Skin epidermis (tissue), 12 donors: ENCODE measurements around the gene GIMAP7.
"Not testable (repeated sequence)": the region's sequence is repeated elsewhere in the genome, so short reads cannot be mapped to it uniquely, and the experiment has no call there.

ENCODE experiments used
- H3K27ac ChIP-seq, 21 experiments: fragments of 200-600 bp; sonication (generic) in 11 of 21; one replicate each; pipeline ENCODE4 v1.5.0; 2020; ENCODE audit warnings: mild to moderate bottlenecking in 3 of 21, inconsistent platforms in 2 of 21, moderate library complexity in 2 of 21
- H3K4me3 ChIP-seq, 7 experiments: fragments of 200-600 bp; sonication (generic) in 2 of 7; one replicate each; pipeline ENCODE4 v1.5.0; 2020; ENCODE audit warnings: inconsistent platforms in 2 of 7, mild to moderate bottlenecking in 2 of 7, moderate library complexity in 1 of 7

GIMAP7 gene

DNA sequence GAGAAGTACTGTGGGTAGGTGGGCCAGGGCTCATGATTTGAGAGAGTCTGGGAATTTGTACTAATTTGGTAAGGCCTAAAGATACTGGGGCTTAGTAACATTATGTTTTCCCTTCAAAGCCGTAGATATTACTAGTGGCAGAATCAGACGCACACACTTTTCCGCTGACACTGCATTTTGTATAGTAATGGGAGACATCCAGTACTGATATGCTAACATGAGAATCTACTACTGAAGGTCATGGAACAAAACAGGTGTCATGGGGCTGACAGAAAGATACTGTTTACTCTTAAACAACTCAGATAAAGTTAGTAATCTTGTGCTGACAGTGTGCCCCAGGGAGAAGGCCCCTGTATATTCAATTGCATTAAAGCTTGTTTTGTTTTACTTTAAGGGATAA lies 11.1 kb upstream of the GIMAP7 start:
- Histone ChIP-seq H3K4me3 (no peak overlapping the region), H3K27ac (peak overlapping the region in 7 of 21 experiments; percentile 1 to 79 (median 28))

GRCh38 chr7:150507947-150508602 lies 6.6 kb upstream of the GIMAP7 start:
- Histone ChIP-seq H3K4me3 (no peak overlapping the region), H3K27ac (peak overlapping the region in 1 of 21 experiments; percentile 74)

DNA sequence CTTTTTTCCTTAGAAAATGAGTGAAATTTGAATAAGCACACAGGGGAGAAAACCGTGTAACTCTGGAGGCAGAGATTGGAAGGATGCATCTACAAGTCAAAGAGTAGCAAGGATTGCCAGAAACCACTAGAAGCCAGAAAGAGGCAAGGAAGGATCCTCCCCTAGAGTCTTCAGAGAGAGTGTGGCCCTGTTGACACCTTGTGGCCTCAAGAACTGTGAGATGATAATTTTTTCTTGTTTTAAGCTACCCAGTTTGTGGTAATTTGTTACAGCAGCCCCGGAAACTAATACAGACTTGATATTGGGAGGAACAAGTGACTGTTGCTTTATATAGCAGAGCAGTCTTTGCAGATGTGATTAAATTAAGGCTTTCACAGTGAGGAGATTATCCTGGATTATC lies 3.6 kb upstream of the GIMAP7 start:
- H3K27ac ChIP-seq: no peak overlapping the region
- no peak overlapping the region for H3K4me3 ChIP-seq

DNA sequence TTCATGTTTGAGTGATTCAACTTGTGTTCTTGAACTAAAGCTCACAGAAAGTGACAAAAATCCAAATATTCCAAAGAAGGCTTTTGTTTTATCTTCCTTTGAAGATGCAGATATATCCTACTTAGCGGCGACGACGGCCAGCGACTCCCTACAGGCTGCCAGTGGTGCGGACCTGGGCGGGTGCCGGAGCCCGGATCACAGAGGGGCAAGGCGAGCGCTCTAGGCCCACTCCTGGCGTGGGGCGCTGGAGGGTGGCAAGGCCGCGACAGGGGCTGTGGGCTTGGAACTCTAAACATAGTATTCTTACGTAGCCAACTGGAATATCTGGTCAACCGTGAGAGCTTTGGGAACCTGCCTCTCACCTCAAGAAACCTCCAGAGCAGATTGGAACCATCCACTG lies 914 bp upstream of the GIMAP7 start:
- peak overlapping the region in 18 of 21 experiments; percentile 52 to 95 (median 78) for H3K27ac ChIP-seq
- peak overlapping the region in 1 of 7 experiments; percentile 45 for H3K4me3 ChIP-seq

- Histone ChIP-seq H3K27ac (peak overlapping the region in 20 of 21 experiments; percentile 58 to 95 (median 78)), H3K4me3 (peak overlapping the region; percentile 31 to 54 (median 38))
Observed at GRCh38 chr7:150515248-150516147, 826 bp downstream of the GIMAP7 start.

DNA sequence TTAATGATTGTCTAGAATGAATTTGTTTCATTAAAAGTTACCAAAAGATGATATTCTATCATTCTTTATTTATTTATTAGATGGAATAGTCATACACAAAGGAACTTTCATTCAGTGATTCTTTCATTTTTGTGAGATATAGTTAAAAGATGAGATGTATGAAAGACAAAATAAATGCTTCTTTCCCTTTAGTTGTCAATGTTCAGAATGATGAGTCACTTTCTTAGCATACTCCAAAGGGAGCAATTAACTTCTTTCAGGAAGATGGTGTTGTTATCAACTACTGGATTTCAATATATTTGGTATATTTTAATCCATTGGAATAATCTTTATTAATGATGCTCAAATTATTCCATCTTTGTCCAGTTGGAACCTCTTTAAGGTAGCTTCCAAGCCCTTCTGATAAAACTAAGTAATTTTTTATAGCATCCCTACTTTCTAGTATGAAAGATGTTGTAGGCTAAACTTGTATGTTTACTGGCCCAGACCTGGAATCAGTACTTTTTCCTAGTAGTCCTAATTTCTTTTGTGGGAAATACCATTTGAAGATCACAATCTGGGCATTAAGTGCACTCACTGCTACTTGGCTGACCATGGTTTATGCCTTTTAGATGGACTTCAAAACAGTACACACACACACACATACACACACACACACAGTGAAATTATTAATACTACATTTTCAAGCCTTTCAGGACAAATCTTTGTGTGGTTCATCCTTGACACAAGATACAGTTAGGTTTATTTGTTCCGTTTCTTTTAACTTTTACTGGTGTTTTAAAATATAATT lies 2.5 kb downstream of the GIMAP7 start:
- peak overlapping the region in 17 of 21 experiments; percentile 31 to 95 (median 78) for H3K27ac ChIP-seq
- H3K4me3 ChIP-seq: peak overlapping the region; percentile 2 to 54 (median 38)

DNA sequence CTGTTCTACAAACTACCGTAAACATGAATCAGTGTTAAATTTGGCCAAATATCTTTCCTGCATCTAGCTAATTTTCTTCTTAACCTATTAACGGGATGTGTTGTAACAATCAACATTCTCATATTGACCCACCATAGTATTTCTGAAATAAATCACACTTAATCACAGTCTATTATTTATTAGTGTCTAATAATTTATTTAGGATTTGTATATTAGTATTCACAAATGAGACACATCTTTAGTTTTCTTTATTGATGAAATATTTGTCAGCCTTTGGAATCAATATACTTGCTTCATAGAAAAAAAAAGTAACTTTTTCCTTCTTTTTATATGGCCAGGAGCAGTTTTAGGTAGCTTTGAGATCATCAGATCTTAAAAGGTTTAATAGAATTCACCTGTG lies 4.6 kb downstream of the GIMAP7 start:
- peak overlapping the region in 6 of 7 experiments; percentile 2 to 54 (median 19) for H3K4me3 ChIP-seq
- peak overlapping the region in 13 of 21 experiments; percentile 2 to 95 (median 65) for H3K27ac ChIP-seq

GRCh38 chr7:150520145-150520544 lies 5.5 kb downstream of the GIMAP7 start:
- Histone ChIP-seq H3K4me3 (peak overlapping the region in 5 of 7 experiments; percentile 1 to 54 (median 6)), H3K27ac (peak overlapping the region in 14 of 21 experiments; percentile 2 to 94 (median 46))

- not testable (repeated sequence) for H3K27ac ChIP-seq
Observed at GRCh38 chr7:150522931-150523330, 8.3 kb downstream of the GIMAP7 start.

GRCh38 chr7:150524018-150524417 lies 9.3 kb downstream of the GIMAP7 start:
- no peak overlapping the region for H3K4me3 ChIP-seq
- no peak overlapping the region for H3K27ac ChIP-seq

More at GRCh38 chr7:150522931-150523330, 8.3 kb downstream of the GIMAP7 start:
- not testable (repeated sequence) for H3K4me3 ChIP-seq

DNA sequence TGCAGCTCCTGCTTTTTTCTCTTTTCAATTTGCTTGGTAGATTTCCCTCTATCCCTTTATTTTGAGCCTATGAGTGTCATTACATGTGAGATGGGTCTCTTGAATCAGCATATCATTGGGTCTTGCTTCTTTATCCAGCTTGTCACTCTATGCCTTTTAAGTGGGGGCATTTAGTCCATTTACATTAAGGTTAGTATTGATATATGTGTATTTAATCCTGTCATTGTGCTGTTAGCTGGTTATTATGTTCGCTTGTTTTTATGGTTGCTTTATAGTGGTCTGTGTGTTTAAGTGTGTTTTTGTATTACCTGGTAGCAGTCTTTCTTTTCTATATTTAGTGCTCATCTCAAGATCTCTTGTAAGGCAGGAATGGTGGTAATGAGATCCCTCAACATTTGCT lies 17.0 kb downstream of the GIMAP7 start:
- Histone ChIP-seq H3K27ac (no peak overlapping the region), H3K4me3 (no peak overlapping the region)

GRCh38 chr7:150538259-150538658 lies 23.6 kb downstream of the GIMAP7 start:
- Histone ChIP-seq H3K27ac (no peak overlapping the region), H3K4me3 (no peak overlapping the region)

GRCh38 chr7:150553163-150553562 lies 38.5 kb downstream of the GIMAP7 start:
- Histone ChIP-seq H3K4me3 (no peak overlapping the region), H3K27ac (no peak overlapping the region)

GRCh38 chr7:150556521-150557138 lies 42.0 kb downstream of the GIMAP7 start:
- Histone ChIP-seq H3K4me3 (no peak overlapping the region), H3K27ac (peak overlapping the region in 10 of 21 experiments; percentile 1 to 87 (median 39))

GRCh38 chr7:150560486-150560885 lies 45.8 kb downstream of the GIMAP7 start:
- H3K4me3 ChIP-seq: no peak overlapping the region
- no peak overlapping the region for H3K27ac ChIP-seq

DNA sequence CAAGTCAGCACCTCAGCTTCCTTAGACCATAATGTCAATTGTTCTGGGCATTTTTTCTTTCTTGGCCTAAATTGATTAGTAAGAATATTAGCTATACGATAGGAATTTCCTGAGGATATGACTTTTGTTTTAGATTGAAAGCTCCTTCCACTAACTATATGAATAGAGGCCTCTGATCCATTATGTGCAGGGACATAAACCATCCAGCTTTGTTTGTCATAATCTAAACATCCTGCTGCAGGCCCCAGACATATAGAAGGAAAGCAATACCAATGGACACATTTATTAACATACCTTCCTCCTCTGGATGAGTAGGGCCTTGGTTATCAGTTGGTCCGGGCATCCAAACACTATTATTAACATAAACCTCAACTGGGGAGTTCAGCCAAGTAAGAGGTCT lies 48.2 kb downstream of the GIMAP7 start:
- Histone ChIP-seq H3K27ac (peak overlapping the region in 4 of 21 experiments; percentile 10 to 64 (median 46)), H3K4me3 (no peak overlapping the region)

DNA sequence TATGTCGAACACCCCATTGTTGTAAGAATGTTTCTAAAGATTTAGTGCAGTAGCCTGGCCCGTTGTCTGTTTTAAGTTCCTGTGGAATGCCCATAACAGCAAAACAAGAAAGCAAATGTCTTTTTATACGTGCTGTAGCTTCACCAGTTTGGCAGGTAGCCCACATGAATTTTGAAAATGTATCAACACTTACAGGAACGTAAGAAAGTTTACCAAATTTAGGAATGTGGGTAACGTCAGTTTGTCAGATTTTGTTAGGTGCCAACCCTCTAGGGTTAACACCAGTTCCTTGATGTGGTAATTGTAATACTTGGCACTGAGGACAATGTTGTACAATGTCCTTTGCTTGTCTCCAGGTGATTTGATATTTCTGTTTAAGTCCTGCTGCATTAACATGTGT lies 49.3 kb downstream of the GIMAP7 start:
- no peak overlapping the region for H3K4me3 ChIP-seq
- H3K27ac ChIP-seq: peak overlapping the region in 5 of 21 experiments; percentile 2 to 64 (median 26)

DNA sequence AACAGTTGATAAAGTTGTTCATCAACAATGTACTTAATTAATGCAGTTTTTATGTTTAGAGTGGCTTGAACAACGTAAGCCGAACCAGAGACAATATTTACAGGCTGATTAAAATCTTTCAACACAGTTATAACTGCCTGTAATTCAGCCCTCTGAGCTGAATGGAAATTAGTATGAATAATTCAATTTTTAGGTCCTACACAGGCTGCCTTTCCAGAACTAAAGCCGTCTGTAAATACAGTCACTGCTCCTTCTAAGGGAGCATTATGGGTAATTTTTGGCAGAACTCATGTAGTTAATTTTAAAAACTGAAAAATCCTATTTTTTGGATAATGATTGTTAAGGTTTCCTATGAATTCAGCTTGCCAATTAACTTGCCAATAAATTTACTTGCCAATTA lies 49.9 kb downstream of the GIMAP7 start:
- H3K4me3 ChIP-seq: no peak overlapping the region
- peak overlapping the region in 2 of 21 experiments; percentile 7 to 56 for H3K27ac ChIP-seq

GRCh38 chr7:150565239-150565638 lies 50.6 kb downstream of the GIMAP7 start:
- no peak overlapping the region for H3K27ac ChIP-seq
- no peak overlapping the region for H3K4me3 ChIP-seq
